RCC 7860 (cell line): ENCODE data around the gene MN1.
A peak's percentile ranks its signal among the peaks of the same experiment; 100 is the strongest.

ENCODE experiments used
- DNase-seq: peaks from one replicate; pipeline ENCODE4 v3.0.0-alpha.2; 2015; ENCODE audit warnings: low spot score
- FAIRE-seq: peaks from 2 replicates; lab custom pipeline; 2012; peaks lifted over from hg19 to GRCh38; lab: Jason Lieb, UNC

Gene MN1

DNA sequence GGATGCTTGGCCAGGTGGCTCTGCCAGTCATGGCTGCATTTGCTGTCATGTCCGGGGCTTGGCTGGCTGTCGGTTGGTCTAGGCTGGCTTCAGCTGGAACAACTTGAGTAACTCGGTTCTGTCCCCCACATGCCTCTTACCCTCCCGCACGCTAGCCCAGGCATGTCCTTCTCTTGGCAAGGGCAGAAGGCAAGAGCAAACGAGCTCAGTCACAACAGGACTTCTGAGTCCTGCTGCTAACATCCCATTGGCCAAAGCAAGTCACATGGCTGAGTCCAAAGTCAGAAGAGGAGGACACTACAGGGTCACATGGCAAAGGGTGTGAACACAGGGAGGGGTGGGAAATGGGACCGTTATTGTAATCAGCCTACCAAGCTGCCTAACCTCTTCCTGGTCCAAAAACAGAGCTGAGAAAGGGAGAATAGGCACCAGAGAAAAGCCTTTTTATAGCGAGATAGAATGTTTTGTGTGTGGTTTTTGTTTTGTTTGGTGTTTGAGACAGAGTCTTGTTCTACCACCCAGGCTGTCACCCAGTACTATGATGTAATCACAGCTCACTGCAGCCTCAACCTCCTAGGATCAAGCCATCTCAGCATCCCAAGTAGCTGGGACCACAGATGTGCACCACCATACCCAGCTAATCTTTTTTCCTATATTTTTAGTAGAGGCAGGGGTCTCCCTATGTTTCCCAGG, 81.9 kb downstream of the MN1 start:
- no peak for DNase-seq

DNA sequence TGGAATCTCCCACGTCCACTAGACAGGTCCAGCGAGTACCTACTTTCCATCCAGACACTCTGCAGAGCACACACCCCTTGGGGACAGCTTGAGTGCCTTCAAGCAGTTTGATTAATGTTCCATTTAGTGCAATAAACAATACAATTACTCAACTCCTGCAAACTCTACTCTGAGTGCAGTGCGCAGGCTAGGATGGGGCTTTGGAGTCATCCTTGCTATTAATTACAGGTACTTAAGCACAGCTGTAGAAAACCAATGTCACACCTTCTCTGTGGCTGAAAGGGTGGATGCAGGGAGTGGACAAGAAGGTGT, 82.6 kb downstream of the MN1 start:
- no peak for DNase-seq

More for the DNA sequence above, 81.9 kb downstream of the MN1 start:
- FAIRE-seq, result no peak

DNA sequence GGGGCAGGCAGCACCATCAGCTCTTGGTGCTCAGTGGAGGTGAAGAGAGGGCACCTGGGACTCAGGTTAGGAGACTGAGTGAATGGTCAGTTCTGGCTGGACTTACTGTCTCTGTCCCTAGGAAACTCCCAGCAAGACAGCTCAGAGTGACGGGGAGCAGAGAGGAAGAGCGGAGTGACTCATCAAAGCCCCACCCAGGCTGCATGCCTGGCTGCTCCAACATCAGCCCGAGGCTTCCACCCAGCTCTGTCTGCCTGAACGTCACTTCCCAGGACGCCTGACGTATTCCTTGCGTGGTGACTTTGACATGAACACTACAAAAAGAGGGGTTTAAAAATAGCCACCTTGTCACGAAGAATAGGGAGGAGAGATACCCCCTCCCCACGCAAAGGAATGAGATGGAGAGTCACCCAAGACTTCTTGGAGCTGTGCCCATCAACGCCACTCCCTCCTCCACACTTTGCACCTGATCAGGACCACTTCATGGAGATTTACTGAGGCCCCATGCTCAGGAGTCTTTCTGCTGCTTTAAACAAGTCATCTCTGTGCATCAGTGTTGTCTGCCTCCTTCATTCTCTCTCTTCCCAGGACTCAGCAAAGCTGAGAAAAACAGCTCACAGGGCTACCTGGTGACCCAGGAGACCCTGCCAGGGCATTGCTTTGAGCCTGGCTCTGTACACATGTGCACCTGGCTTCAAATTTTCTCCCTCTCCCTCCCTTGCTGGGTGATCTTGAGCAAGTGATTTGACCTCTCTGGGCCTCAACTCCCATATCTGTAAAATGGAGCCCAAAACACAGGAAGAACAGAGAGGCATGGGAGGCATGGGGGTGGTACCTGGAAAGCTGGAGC, 83.1 kb downstream of the MN1 start:
- peak; percentile 87 for DNase-seq
- FAIRE-seq, result peak; percentile 86

More for the DNA sequence above, 82.6 kb downstream of the MN1 start:
- FAIRE-seq, result no peak

DNA sequence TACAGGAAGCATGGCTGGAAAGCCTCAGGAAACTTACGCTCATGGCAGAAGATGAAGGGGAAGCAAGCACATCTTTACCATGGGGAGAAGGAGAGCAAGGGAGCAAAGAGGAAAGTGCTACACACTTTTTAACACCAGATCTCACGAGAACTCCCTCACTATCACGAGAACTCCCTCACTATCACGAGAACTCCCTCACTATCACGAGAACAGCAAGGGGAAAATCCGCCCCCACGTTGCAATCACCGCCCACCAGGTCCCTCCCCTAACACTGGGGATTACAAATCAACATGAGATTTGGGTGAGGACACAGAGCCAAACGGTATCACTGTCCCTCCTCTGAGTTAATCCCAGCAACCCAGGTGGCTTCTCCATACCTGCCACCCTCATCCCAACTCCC, 84.5 kb downstream of the MN1 start:
- DNase-seq (no peak), FAIRE-seq (no peak)

DNA sequence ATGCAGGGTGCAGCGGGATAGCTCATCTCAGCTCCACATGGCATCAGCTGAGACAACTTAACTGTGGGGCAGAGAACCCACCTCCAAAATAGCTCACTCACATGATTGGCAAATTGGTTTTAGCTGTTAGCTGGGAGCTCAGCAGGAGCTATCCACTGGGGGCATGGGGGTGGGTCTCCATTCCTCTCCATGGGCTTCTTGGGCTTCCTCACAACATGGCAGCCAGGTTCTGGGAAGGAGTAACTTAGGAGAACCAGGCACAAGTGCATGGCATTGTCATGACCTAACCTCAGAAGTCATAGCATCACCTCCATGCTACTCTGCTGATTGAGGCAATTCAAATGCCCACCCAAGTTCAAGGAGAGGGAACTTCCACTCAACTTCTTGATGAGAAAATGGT, 85.5 kb downstream of the MN1 start:
- FAIRE-seq, result no peak
- no peak for DNase-seq

DNA sequence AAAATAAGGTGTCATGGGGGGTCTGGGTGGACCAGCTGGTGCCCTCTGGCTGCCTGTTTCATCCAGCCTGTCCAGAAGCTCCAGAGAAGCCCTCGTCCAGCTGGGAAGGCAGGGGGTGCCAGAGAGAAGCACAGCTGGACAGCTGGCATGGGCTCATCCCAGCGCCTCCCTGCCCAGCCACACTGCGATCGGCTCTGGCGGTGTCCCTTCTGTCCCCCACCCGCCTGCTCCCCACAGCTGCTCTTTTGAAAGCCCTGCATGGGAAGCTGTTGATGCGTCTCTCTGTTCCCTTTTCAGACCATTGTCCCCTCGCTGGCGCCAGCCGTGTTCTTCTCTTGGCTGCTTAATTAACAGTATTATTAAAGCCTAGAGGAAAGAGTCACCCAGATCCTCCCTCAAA, 86.5 kb downstream of the MN1 start:
- DNase-seq (no peak), FAIRE-seq (no peak)

DNA sequence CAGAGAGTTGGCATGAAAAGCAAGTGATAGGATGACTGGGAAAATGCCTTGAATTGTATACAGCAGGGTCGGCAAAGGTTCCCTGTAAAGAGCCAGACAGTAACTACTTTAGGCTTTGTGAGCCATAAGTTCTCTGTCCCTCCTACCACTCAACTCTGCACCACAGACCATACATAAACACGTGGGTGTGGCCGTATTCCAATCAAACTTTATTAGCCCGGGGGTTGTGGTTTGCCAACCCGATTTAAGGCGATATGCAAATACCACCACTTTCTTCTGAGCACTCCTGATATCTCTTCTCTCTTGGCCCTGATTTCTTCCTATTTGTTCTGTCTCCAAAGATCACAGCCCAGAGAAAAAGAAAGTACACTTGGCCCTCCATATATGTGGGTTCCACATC, 87.5 kb downstream of the MN1 start:
- DNase-seq, result no peak

DNA sequence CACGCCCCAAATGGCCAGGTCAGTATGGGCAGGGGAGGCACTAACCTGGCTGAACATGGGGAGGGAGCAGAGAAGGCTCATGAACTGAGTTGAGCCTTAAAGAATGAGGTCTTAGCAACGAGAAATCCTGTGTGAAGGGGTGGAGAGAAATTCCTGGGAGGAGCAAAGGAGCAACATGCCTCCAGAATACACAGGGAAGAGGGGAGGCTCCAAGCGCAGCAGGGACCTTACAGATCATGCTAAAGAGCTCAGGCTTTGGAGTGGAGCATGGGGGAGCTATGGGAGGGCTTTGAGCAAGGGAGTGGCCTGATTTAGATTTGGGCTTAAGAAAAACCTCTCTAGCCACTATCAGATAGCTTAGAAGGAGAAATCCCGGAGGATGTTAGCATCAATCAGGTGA, 88.1 kb downstream of the MN1 start:
- FAIRE-seq (no peak), DNase-seq (no peak)

More for the DNA sequence above, 87.5 kb downstream of the MN1 start:
- FAIRE-seq, result no peak

DNA sequence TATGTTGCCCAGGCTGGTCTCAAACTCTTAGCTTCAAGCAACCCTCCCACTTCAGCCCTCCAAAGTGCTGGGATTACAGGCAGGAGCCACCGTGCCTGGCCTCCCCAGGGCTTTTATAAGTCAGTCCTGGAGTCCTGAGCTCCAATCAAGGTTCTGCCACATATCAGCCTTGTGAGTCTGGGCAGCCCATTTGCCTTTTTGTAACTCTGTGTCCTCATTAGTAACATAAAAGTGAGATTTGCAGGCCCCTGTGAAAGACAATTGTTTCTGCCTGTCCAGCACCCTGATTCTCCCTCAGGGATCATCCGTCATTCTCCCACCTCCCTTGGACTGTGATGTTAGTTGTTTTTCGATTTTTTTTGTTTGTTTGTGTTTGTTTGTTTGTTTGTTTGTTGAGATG, 89.8 kb downstream of the MN1 start:
- no peak for DNase-seq
- FAIRE-seq, result no peak

DNA sequence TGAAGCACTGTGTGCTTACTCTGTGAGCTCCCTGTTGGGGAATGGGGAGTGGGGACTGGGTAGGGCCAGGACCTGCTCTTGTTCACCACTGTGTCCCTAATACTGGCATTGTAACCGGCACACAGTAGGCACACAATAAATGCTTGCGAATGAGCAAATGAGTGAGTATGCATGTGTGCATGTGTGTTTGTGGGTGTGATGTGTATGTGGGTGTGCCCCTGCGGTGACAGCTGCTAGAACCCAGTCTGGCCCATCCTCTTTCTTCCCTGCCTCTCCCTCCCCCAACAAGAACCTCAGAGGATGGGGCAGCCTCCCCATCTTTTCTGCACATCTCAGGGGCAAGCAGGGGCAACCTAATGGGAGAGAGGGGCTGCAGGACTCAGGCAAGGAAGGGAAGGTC, 90.5 kb downstream of the MN1 start:
- DNase-seq (no peak), FAIRE-seq (no peak)

DNA sequence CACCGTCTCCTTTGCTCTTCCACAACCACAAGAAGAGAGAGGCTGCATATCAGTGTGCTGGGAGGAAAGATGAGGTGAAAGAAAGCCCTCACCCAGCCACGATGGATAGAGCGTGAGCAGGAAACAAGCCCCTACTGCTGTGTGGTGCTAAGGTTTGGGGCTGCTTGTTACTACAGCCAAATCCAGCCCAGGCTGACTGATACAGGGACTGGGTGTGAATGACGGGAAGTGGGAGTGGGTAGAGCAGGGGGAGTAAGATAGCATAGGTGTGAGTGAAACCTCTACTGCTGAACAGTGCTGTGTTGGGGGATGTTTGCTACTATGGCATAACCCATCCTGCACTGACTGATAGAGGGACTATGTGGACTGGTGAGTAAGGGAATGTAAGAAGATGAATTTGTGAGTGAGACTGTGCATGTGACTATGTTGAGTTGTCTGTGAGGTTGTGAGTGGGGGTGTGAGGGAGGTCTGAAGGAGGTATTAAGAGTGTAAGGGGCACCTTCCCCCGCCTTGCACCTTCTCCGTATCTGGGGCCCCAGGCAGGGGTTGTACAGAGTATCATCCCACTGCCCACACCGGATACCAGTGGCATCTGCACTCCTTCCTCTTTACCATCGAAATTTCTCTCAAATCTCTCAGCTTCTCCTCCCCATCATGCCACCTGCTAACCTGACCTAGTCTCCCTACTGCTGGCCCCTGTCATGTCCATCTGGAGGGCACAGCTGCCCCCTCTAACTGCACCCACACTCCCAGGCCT, 91.5 kb downstream of the MN1 start:
- no peak for FAIRE-seq
- no peak for DNase-seq

DNA sequence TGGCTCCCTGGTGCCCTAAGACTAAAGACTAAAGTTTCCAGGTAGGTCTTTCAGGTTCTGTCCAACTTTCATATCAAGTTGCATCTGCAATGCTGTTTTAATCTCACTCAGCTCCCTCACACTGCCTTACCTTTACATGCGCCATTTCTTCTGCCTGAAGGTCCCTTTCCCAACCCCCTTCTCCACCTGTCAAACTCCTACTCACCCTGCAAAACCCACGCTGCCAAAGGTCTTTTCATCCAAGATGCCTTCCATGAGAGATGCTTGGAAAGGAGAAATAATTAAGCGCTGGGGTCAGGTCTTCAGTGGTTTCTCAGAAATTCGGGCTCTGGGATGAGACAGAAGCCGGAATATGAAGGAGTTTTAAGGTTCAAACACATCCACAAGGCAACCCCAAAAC, 95.1 kb downstream of the MN1 start:
- DNase-seq, result no peak
- no peak for FAIRE-seq

DNA sequence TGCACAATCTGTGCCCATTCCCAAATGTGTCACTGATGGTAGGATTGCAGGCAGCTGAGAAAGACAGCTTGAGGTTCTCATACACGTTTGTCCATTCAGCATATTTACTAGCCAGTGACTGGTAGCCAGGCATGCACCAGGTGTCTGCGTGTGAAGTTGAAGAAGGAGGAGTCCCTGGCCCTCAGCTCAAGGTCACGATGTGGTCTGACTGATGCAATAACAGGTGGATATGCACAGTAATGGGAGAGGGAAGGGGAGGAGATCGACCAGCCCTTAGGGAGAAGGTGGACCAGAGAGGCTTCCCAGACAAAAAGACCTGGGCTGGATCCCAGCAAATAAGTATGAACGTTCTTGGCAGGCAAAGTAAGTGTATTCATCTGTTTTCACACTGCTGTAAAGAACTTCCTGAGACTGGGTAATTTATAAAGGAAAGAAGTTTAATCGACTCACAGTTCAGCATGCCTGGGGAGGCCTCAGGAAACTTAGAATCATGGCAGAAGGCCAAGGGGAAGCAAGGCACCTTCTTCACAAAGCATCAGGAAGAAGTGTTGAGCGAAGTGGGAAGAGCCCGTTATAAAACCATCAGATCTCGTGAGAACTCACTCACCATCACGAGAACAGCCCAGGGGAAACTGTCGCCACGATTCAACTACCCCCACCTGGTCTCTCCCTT, 96.0 kb downstream of the MN1 start:
- FAIRE-seq (no peak), DNase-seq (no peak)

DNA sequence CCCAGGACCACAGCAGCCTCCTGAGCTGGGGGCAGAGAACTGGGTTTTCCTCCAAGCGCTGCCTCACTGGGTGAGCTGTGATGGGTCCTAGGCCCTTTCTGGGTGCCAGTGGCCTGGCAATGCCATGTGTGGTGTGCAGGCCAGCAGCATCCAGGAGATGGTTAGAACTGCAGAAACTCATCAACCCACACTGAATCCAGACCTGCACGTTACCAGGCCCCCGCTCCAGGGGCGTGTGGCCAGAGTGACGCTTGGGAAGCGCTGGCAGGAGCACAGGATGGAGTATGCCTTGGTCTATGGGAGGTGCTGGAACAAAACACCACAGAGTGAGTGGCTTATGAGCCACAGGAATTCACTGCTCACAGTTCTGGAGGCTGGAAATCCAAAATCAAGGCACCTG, 97.0 kb downstream of the MN1 start:
- FAIRE-seq (no peak), DNase-seq (no peak)

DNA sequence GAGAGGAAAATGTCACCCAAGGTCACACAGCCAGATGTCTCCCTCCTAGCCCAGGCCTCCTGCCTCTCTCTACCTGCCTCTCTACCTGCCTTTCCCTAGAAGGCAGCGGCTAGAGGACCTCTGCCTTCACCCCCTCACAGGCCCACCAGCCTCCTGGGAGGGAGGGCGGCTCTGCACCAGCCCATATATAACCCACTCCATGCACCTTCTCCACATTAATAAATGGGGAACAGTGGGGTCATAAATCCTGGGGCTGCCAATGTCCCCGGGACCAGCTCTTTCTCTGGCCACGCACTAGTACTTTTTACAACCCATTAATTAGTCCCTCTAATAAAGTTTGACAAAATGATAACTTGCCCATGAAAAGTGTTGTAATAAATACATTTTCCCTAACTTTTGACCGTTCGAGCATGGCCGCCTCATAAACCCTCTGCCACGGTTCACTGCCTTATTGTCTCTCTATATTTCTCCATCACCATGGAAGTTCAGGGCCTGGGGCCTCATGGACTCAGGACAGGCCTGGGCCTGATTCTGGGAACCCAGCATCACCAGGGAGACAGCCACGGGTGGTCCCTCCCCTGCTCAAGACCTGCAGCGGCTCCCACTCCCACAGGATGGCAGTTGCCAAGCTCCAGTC, 102.1 kb downstream of the MN1 start:
- FAIRE-seq (no peak), DNase-seq (no peak)

DNA sequence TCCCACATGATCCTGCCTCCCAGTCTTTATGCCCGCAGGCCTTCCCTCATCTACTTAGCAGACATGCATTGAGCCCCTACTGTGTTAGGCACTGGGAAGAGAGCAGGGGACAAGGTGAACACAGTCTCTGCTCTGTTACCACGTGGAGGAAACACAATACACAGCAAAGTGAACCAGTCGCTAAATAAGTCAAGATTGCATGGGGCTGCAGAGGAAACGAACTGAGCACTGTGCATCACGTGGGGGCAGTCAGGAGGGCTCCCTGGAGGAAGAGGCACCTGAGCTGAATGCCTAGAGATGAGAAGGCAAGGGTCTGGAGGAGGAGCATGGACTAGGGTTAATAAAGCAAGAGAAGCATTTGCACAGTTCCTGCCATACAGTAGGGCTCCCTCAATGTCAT, 102.7 kb downstream of the MN1 start:
- FAIRE-seq, result no peak

More for the DNA sequence above, 102.7 kb downstream of the MN1 start:
- DNase-seq, result no peak
